IPS-NIHi7 (cell line): ENCODE data around the gene CEP170.

Source experiments
- DNase-seq: peaks from one replicate; pipeline ENCODE4 v3.0.0; 2012; ENCODE audit warnings: mixed read lengths; ENCODE audit errors: extremely low spot score

CEP170 gene

DNA sequence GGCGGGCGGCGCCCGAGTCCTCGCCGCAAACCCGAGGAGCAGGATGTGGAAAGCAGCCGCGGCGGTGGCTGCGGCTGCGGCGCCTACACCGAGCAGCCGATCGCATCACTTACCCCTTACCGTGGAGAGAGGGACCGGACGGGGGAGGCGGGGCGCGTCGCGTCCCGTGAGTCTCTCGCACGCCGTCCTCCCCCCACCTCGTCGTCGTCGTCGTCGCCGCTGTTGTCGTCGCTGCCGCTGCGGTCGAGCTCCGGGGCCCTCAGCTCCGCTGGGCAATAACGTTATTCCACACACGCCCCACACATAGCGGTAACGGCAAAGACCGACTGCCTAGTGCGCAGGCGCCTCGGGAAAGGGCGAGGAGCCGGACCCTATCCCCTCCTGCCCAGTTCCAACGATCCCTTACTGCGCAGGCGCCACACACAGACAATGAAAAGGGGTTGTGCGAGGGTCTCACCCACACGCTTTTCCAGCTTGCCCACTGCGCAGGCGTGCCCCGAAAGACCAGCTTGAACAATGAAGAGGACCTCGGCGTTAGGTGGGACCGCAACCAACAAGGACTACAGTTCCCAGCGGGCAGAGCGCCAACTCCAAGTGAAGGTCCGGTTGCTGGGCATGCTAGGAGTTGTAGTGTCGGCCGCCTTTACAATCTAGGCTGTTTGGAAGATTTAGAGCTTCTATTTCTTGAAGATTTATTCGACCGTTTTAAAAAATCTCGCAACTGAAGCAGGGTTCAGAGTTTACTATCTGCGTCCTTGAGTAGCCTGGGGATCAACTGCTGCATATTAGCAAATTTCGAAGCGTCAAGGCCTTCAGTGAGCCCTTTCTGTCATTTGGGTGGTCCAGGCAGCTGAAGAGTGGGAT lies at the start of gene CEP170:
CEP170 (minus strand) TSS at position 355 of the 864 bp plus-strand sequence. CDS start 30,001 bp downstream, outside the sequence.
- peak; percentile 95 for DNase-seq

DNA sequence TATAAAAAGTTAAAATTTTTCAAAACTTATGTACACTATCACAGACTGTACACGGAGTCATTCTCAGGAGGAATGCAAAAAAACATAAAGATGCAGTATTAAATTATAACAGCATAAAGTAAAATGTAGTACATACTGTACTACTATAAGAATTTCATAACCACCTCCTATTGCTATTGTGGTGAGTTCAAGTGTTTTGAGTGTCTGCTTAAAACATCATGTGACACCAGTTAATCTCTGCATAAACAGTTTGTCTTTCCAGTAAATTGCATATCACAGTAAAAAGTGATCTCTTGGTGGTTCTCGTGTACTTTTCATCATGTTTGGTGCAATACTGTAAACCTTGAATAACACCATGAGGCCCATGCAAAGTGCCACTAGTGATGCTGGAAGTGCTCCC lies 46.0 kb upstream of the CEP170 start:
- no peak for DNase-seq

DNA sequence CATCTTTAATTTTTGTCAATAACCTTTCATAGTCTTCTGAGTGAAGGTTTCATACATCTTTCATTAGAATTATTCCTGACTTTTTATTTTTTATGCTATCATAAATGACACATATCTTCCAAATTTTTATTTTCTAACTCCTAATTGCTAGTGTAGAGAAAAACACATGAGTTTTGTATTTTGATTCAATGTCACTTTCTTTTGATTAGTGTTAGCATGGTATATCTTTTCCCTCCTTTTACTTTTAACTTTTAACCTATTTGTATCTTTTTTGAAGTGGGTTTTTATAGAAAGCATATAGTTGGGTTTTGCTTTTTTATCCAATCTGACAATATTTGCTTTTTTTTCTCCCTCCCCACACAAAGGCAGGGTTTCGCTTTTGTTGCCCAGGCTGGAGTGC lies 44.0 kb upstream of the CEP170 start:
- no peak for DNase-seq

DNA sequence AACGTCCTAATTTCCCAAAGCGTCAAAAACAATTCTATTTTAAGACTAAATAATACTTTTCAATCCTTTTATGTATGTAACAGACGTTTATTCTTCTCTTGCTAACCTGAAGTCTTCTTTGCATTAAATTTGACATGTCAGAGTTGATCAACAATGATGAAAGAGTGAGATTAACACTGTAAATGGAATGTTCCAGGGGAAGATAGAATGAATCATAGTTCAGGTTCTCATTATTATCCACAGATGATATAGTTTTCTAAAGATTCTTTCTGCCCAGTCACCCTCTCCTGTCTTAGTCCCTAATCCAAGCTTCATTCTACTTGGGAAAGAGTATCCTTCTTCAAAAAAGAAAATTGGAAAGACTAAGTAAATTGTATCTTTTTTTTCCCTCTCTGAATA lies 39.6 kb upstream of the CEP170 start:
- no peak for DNase-seq

DNA sequence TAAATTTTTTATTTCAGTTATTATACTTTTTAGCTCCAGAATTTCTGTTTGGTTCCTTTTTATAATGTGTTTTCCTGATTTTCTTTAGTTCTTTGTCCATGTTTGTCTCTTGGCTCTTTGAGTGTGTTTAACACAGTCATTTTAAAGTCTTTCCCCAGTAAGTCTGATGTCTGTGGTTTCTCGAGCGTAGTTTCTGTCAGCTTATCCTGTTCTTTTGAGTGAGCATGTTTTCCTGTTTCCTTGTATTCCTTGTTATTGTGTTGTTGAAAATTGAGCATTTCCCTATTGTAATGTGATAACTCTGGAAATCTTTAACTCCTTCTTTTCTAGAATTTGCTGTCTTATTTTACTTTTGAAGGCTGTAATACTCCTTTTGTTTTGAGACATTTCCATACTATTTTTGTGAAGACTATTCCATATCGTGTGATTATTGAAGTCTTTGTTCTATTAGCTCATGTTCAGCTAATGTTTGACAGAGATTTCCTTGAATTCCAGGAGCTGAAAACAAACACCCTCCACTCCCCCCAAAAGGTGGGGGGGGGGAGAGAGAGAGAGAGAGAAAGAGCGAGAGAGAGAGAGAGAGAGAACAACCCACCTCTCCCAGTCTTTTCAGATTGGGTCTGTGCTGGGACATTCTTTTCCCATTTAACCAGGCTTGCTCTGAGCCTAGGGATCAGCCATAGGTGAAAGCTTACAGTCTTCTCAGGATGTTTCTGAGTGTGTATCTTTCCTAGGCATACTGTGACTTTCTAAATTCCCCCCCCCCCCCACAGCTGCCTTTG lies 39.1 kb upstream of the CEP170 start:
- no peak for DNase-seq

DNA sequence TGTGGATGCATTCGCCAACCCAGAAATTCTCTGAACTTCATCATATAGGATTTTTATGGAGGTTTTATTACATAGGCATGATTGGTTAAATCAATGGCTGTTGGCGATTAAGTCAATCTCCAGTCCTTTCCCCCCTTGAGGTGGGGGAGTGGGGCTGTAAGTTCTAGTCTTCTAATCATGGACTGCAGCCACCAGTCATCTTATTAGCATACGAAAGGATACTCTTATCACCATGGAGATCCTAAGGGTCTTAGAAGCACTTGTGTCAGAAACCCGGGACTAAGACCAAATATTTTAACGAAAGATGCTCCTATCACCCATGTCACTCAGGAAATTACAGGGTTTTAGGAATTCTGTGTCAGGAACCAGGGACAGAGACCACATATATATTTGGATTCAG lies 37.0 kb upstream of the CEP170 start:
- no peak for DNase-seq

DNA sequence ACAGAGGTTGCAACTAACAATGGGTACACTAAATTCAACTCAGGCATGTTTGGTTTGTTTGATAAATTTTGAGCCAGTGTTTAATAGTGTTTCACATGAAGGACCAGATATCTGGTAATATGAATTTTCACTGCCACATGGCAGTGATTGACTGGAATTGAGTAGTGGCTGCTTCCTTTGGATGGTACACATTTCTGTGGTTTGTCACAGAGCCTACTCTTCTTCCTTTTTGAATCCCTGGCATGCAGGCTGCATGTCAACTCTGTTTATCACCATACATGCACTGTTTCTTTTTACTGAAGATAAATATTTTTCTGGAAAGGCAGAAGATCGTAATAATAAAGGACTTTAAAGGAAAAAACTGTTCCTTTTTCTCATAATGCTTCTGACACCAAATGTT lies 36.2 kb upstream of the CEP170 start:
- no peak for DNase-seq

DNA sequence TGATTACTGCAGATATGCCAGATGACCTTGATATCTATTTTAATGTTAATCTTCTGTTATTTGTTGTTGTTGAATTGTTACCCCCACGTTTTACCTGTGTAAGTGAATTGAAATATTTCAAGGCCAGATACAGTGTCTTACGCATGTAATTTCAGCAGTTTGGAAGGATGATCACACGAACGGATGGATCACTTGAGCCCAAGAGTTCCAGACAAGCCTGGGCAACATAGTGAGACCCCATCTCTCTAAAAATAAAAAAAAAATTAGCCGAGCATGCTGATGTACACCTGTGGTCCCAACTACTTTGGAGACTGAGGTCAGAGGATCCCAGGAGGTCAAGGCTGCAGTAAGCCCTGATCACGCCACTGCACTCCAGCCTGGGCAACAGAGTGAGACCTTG lies 33.0 kb upstream of the CEP170 start:
- no peak for DNase-seq

DNA sequence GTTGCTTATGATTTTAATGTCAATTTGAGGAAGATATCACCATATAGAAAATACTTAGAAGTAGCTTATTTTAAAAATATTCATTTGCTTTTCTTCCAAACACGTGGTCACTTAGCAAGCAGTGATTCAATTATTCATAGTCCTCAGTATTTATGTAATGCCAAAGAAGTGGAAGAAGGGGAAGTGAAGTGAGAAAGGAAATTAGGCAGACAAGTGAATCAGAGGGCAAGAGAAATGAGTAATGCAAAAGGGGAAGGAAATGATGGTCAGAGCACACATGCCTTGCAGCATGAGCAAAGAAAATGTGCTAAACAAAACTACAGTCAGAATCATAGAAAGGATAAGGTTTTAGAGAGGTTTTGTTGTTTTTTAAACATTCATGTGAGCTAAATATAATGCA lies 32.6 kb upstream of the CEP170 start:
- DNase-seq: no peak

DNA sequence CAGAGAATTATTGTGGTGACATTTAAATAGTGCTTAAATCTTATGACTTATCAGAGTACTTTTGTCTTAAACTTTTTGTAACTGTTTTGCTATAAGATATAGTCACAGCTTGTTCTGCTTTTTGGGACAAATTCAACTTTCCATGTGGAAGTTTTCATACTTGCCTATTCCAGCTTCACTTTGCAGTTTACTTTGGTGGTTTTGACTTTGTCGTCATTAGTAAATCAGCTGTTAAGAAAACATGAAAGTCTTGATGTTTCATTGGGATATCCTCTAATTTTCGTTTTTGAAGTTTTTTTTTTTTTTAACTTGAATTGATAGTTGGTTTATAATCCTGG lies 32.0 kb upstream of the CEP170 start:
- no peak for DNase-seq

DNA sequence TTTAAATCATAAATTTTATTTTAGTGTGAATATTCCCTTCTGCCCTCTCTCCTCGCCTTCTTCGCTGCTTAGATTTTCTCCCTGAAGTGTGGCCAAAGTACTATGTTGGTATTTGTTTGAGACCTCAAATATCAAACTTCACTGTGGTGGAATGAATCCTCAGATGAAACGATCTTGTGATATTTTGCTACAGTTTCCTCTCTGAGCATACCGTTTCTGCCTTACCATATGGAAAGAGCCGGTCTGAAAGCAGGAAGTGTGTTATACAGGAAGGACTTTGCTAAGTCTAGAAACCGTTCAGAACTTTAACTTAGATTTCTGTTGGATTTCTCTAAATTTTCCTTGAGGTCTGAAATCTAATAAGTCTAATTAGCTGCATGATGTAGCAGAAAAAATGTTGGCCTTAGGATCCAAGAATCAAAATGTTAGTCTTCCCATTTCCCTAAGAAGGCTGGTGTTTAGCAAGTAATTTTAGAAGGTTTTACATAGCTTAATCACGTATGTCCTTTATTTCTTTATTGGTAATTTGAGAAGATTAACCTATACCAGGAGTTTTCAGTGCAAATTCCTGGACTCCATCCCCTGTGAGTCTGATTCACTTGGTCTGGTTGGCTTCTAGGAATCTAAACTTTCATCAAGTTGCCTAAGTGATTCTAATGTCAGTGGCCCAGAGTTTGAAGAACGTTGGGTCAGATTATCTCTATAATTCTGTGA lies 31.5 kb upstream of the CEP170 start:
- DNase-seq: no peak

DNA sequence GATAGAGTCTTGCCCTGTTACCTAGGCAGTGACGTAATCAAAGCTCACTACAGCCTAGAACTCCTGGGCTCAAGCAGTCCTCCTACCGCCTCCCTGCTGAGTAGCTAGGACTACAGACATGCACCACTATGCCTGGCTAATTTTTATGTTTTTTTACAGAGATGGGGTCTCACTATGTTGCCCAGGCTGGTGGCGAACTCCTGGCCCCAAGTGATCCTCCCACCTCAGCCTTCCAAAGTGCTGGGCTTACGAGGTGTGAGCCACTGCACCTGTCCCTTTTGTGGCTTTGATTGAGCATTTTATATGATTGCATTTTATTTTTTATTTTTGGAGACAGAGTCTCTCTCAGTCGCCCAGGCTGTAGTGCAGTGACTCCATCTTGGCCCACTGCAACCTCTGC lies 26.6 kb upstream of the CEP170 start:
- DNase-seq: no peak

DNA sequence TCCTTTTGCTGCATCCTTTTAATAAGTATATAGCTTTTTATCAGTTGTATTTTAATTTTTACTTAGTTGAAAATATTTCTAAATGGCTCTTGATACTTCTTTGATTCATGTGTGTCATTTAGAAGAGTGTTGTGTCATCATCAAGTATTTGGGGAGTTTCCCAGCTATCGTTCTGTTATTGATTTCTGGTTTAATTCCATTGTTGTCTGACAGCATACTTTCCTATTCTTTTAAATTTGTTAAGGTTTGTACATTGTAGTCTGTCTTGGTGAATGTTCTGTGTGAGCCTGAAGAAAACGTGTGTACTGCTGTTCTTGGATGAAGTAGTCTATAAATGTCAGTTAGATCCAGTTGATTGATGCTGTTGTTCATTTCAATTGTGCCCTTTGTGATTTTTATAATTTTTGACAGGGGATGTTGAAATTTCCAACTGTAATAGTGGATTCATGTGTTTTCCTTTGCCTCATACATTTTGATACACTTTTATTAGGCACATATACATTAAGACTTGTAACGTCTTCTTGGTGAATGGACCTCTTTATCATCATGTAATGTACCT lies 25.6 kb upstream of the CEP170 start:
- no peak for DNase-seq

DNA sequence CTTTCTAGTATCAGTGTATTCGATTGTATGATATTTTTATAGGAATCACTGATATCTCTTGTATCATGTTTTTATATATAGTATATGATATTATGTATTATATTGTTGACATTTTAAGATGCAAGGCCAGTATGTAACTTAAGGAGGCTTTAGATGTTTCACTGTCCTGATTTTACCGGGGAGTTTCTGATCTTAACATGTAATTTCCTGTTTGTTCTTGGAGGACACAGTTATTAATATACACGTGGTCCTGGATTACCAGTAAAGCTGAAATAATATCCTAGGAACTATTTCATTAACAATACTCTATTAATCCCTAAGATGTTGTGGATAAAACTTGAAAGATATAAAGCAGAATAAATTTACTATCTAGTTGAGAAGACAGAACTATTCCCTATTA lies 20.2 kb upstream of the CEP170 start:
- no peak for DNase-seq

DNA sequence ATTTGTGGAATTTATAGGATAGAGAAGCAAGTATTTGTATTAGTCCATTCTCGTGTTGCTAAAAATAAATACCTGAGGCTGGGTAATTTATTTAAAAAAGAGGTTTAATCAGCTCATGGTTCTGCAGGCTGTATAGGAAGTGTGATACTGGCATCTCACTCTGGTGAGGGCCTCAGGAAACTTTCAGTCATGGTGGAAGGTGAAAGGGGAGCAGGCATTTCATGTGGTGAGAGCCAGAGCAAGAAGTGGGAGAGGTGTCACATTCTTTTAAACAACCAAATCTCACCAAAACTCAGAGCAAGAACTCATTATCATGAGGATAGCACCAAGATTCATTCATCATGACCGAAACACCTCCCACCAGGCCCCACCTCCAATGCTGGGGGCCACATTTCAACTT lies 18.9 kb upstream of the CEP170 start:
- DNase-seq: no peak

DNA sequence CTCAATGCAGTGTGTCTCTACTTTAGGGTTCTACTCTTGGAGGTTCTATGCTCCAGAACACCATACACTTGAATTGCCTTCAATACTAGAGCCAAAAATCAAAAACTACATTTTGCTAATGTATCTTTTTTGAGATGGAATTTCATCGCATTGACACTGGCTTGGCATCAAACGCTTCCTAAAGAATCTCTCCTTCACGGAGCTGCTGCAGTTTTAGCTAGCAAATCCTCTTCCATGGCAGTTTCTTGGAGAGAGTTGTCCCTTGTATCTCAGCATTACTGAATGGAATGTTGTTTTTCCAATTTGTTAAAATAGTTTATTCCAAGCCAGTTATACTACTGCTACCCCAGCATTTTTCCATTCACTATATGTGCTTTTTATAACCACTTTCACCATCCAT lies 18.4 kb upstream of the CEP170 start:
- DNase-seq: no peak

DNA sequence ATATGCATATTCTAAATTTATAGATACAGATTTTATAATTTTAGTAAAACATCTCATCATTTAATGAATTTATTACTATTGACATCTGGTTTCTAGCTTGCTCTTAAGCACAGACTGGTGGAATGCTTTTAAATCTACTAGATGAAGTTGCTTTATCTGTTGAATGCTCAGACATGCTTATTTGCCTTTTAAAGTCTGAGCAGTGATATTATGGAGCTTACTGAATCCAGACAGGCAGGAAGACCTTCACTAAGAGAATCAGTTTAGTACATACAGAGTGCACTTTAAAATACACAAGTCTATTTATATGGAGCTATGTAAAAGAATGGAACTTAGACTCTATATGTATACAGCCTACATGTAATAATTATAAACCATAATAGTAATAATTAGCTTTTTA lies 17.3 kb upstream of the CEP170 start:
- DNase-seq: no peak

DNA sequence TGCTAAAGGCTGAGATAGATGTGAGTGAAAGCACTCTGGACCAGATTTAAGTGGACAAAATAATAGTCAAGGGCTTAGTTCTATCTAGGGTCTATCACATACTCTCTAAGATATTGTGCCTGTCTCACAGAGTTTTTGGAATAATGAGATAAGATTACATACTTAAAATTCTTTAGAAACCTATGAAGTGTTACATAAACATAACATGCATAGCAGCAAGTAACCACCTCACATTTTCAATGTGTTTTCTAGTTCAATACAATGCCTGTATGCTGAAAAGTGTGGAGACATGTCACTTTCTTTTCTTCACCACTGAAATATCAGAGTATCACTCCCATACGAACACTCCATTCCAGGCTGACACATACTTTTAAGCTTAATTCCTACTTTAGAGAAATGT lies 16.9 kb upstream of the CEP170 start:
- DNase-seq: no peak

DNA sequence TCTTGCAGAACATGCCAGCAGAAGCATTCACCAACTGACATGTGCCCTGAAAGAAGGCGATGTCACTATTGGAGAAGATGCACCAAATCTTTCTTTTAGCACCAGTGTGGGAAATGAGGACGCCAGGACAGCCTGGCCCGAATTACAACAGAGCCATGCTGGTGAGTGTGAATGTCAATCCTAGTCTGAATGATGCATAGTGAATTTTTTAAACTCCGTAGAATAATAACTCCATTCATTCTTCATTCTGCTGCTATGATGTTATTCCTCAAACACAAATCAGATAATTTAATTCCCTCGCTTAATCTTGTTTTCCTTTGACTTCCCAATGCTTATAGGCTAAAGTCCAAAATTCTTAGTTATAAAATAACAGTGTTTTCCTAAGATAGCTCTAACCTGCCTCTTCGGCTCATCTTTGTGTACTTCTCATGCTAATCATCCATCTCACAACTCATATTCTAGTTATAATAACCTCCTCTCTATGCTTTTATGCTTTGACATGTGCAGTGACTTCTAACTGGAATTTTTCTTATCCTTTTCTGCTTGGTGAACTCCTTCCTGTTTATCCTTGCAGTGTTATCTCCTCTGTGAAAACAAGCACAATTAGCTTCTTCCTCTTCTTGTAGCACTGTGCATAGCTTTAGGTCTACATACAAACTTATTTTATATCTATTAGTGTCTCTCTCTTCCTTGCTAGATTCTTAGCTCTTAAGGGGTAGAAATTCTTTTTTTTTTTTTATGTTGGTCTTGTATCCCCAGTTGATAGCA lies 15.2 kb upstream of the CEP170 start:
- no peak for DNase-seq

DNA sequence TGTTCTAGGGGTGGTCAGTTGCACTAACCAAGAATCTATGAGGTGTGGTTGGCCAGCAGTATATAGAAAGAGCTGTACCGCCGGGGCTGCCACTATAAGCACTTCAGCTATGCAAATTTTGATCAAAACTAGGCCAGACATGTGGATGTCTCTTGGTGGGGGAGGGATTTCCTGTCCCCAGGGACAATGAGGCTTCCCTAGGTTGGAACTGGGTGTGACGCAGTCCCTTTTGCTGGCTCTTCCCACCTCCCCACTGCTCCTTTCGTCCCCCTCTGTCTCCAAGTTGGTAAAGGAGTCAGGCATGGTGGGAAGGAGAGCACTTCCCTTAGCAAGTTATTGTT lies 14.3 kb upstream of the CEP170 start:
- no peak for DNase-seq

DNA sequence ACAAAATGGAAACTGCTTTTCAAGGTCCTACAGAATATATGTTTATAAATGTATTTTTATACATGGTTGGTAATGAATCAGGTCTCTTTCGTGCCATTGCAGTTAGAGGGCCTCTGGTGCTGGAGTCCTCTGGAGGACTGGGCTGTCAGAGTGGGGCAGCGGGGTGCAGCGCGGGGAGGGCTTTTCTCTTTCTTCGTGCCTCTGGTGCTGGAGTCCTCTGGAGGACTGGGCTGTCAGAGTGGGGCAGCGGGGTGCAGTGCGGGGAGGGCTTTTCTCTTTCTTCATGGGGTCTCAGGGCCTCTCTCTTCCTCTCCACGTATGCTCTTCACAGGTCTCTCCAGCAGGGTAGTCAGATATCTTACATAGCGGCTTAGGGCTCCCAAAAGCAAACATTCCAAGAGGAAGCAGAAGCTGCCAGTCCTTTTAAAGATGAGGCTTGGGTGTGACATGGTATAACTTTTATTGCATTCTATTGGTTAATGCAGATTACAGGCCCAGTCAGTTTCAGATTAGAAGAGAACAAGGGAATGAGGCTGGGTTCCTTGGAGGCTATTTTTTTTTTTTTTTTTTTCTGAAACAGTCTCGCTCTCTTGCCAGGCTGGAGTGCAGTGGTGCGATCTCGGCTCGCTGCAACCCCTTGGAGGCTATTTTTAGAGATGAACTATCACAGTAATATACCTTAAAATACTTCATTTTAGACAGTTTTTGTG lies 13.8 kb upstream of the CEP170 start:
- DNase-seq: peak; percentile 11
